Measurements from ENCODE around the gene CCL22.

Gene CCL22

GRCh38 chr16:57403965-57404817, 45.6 kb downstream of the CCL22 start, which contains the start of gene CCL17:
CCL17 (plus strand) TSS chr16:57404767; CDS start chr16:57413933, 9,166 bp downstream.
- TF ChIP-seq, protein P1, sequence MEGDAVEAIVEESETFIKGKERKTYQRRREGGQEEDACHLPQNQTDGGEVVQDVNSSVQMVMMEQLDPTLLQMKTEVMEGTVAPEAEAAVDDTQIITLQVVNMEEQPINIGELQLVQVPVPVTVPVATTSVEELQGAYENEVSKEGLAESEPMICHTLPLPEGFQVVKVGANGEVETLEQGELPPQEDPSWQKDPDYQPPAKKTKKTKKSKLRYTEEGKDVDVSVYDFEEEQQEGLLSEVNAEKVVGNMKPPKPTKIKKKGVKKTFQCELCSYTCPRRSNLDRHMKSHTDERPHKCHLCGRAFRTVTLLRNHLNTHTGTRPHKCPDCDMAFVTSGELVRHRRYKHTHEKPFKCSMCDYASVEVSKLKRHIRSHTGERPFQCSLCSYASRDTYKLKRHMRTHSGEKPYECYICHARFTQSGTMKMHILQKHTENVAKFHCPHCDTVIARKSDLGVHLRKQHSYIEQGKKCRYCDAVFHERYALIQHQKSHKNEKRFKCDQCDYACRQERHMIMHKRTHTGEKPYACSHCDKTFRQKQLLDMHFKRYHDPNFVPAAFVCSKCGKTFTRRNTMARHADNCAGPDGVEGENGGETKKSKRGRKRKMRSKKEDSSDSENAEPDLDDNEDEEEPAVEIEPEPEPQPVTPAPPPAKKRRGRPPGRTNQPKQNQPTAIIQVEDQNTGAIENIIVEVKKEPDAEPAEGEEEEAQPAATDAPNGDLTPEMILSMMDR (IDR thresholded peaks at IDR 0.05; ENCODE audit: low read length) = no peak
- TF ChIP-seq EZH2 (IDR thresholded peaks at IDR 0.05; ENCODE audit: borderline replicate concordance, low read length) = no peak
- H3K36me3 ChIP-seq (ENCODE audit: insufficient read depth, low read length) = no peaks in the 10 kb centered on the region

GRCh38 chr16:57405097-57405496, 46.5 kb downstream of the CCL22 start:
- Histone ChIP-seq H3K9me3 (ENCODE audit: low read length) (no peaks in the 10 kb centered on the region), H3K4me3 (ENCODE audit: low read depth, low read length, poor library complexity, severe bottlenecking) (no peak overlapping the region), H4K20me1 (ENCODE audit: insufficient read depth, low read length) (no peaks in the 10 kb centered on the region), H3K9ac (ENCODE audit: low read length) (no peak overlapping the region), H3K36me3 (ENCODE audit: insufficient read depth, low read length) (no peaks in the 10 kb centered on the region), H3F3A (ENCODE audit: insufficient read depth, low read length) (no peaks in the 10 kb centered on the region), H3K27ac (ENCODE audit: low read depth, low read length, poor library complexity, severe bottlenecking) (no peak overlapping the region), H3K9me2 (ENCODE audit: low read depth, low read length) (no peaks in the 10 kb centered on the region), H2AFZ (ENCODE audit: low read length) (no peak overlapping the region), H3K4me2 (ENCODE audit: low read length) (no peak overlapping the region), H3K27me3 (ENCODE audit: insufficient read depth, low read length) (no peaks in the 10 kb centered on the region), H3K4me1 (ENCODE audit: insufficient read depth, low read length, severe bottlenecking) (no peaks in the 10 kb centered on the region), H3K79me2 (ENCODE audit: insufficient read depth, low read length) (no peaks in the 10 kb centered on the region)
- TF ChIP-seq, protein P1 (IDR thresholded peaks at IDR 0.05; ENCODE audit: low read length) = no peak
- no peak for TF ChIP-seq EZH2 (IDR thresholded peaks at IDR 0.05; ENCODE audit: borderline replicate concordance, low read length)

More at GRCh38 chr16:57403965-57404817, 45.6 kb downstream of the CCL22 start, which contains the start of gene CCL17:
- Histone ChIP-seq H3F3A (ENCODE audit: insufficient read depth, low read length) (no peaks in the 10 kb centered on the region), H3K9me2 (ENCODE audit: low read depth, low read length) (no peaks in the 10 kb centered on the region), H3K4me1 (ENCODE audit: insufficient read depth, low read length, severe bottlenecking) (no peaks in the 10 kb centered on the region), H2AFZ (ENCODE audit: low read length) (no peak within 1 kb of the TSS), H3K9me3 (ENCODE audit: low read length) (no peaks in the 10 kb centered on the region), H3K4me3 (ENCODE audit: low read depth, low read length, poor library complexity, severe bottlenecking) (no peak within 1 kb of the TSS), H3K9ac (ENCODE audit: low read length) (no peak within 1 kb of the TSS), H3K4me2 (ENCODE audit: low read length) (no peak within 1 kb of the TSS), H3K27me3 (ENCODE audit: insufficient read depth, low read length) (no peaks in the 10 kb centered on the region), H3K79me2 (ENCODE audit: insufficient read depth, low read length) (no peaks in the 10 kb centered on the region), H3K27ac (ENCODE audit: low read depth, low read length, poor library complexity, severe bottlenecking) (no peak within 1 kb of the TSS), H4K20me1 (ENCODE audit: insufficient read depth, low read length) (no peaks in the 10 kb centered on the region)

DNA sequence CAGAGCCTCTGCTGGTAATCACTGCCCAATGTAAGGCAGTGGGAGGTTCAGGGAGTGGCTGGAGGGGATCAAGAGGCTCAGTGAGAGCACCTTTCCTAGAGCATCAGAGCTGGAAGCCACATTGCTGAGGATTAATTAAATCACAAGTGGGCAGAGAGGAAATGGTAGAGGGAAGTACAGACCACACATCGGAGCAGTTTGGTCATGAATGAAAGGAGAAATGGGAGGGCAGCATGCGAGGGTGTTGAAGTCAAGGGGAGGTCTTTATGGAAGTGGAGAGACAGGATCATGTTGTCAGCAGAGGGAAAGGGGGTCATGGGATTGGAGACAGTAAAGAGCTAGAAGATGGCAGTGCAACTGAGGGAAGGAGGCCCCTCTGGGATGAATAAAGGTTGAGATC, 48.3 kb downstream of the CCL22 start:
- Histone ChIP-seq H4K20me1 (ENCODE audit: insufficient read depth, low read length) (no peaks in the 10 kb centered on the region), H3K4me1 (ENCODE audit: insufficient read depth, low read length, severe bottlenecking) (no peaks in the 10 kb centered on the region), H3F3A (ENCODE audit: insufficient read depth, low read length) (no peaks in the 10 kb centered on the region), H2AFZ (ENCODE audit: low read length) (no peak overlapping the region), H3K9ac (ENCODE audit: low read length) (no peak overlapping the region), H3K27me3 (ENCODE audit: insufficient read depth, low read length) (peaks cover 8% of the 10 kb centered on the region; the same call in 1 of the 2 replicates), H3K9me3 (ENCODE audit: low read length) (no peaks in the 10 kb centered on the region), H3K36me3 (ENCODE audit: insufficient read depth, low read length) (no peaks in the 10 kb centered on the region), H3K4me2 (ENCODE audit: low read length) (no peak overlapping the region), H3K9me2 (ENCODE audit: low read depth, low read length) (no peaks in the 10 kb centered on the region), H3K4me3 (ENCODE audit: low read depth, low read length, poor library complexity, severe bottlenecking) (no peak overlapping the region), H3K79me2 (ENCODE audit: insufficient read depth, low read length) (no peaks in the 10 kb centered on the region), H3K27ac (ENCODE audit: low read depth, low read length, poor library complexity, severe bottlenecking) (no peak overlapping the region)
- no peak for TF ChIP-seq EZH2 (IDR thresholded peaks at IDR 0.05; ENCODE audit: borderline replicate concordance, low read length)
- TF ChIP-seq, protein P1 (IDR thresholded peaks at IDR 0.05; ENCODE audit: low read length) = no peak

Data from OCI-LY1 (cell line).